ENCODE data around the gene GAGE2A. TPM values are rescaled to one million over a fixed set of nuclear protein-coding genes. Genes with fewer than 3 reads are reported as not detected.

Gene GAGE2A
- total RNA-seq, 1 experiment from 2014 or later, result not detected

DNA sequence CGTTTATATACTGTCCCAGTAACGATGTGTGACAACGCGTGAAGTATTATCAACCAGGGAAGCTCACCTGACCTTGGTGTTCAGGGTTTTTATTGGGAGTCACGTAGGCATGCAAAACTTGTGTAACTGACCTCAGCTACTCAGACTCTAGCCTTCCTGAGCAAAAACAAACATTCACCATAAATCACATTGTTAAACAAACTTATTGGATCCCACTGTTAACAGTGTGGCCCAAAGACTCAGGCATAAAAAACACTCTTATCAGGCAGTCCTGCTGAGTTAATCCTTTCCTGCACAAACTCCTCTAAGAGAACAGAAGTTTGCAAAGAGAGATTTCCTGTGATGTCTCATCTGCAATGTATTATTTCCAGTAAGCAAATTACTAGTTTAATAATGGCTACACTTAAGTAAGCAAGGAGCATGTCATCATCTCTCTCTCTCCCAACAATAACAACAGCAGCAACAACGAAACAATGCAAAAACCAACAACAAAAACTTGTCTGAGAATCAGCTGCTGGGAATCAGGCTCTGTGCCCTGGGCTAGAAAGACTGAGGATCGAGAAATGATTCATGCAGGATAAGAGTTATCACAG is 21.5 kb downstream of the GAGE2A start:
- H3K36me3 ChIP-seq (ENCODE audit: low read depth, low read length), result no peaks in the 10 kb centered on the region
- ChIA-PET POLR2A (ENCODE audit: unreplicated experiment) (no interaction called here), CTCF (no interaction called here)
- H3K4me1 ChIP-seq (ENCODE audit: insufficient read depth, low read length), result no peaks in the 10 kb centered on the region
- no peaks in the 10 kb centered on the region for H3F3A ChIP-seq (ENCODE audit: low read length, unreplicated experiment)
- H3K9ac ChIP-seq (ENCODE audit: low read length), result no peak overlapping the region
- ATAC-seq (no peak), DNase-seq (no peak)
- TF ChIP-seq, protein P1, sequence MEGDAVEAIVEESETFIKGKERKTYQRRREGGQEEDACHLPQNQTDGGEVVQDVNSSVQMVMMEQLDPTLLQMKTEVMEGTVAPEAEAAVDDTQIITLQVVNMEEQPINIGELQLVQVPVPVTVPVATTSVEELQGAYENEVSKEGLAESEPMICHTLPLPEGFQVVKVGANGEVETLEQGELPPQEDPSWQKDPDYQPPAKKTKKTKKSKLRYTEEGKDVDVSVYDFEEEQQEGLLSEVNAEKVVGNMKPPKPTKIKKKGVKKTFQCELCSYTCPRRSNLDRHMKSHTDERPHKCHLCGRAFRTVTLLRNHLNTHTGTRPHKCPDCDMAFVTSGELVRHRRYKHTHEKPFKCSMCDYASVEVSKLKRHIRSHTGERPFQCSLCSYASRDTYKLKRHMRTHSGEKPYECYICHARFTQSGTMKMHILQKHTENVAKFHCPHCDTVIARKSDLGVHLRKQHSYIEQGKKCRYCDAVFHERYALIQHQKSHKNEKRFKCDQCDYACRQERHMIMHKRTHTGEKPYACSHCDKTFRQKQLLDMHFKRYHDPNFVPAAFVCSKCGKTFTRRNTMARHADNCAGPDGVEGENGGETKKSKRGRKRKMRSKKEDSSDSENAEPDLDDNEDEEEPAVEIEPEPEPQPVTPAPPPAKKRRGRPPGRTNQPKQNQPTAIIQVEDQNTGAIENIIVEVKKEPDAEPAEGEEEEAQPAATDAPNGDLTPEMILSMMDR (conservative IDR thresholded peaks at IDR 0.05; ENCODE audit: low read depth, low read length), result no peak
- TF ChIP-seq EZH2 (IDR thresholded peaks at IDR 0.05; ENCODE audit: low read length, unreplicated experiment) (no peak), EZH2phosphoT487 (IDR thresholded peaks at IDR 0.05; ENCODE audit: borderline replicate concordance, low read length) (no peak)
- H3K4me3 ChIP-seq (ENCODE audit: low read length), result no peak overlapping the region
- no peak overlapping the region for H2AFZ ChIP-seq (ENCODE audit: low read length)
- BruUV-seq (replicated peaks), result no TSS peak
- no peaks in the 10 kb centered on the region for H3K9me2 ChIP-seq (replicated peaks; ENCODE audit: low read length)
- no peaks in the 10 kb centered on the region for H3K79me2 ChIP-seq (ENCODE audit: low read length)
- no peak overlapping the region for H3K4me2 ChIP-seq (ENCODE audit: low read length)
- no peak overlapping the region for H3K27ac ChIP-seq (ENCODE audit: low read length)
- no peaks in the 10 kb centered on the region for H4K20me1 ChIP-seq (ENCODE audit: low read length)
- intact Hi-C loops (cut with micrococcal nuclease), result no loop called here
- no peaks in the 10 kb centered on the region for H3K9me3 ChIP-seq (ENCODE audit: low read length)
- H3K27me3 ChIP-seq (ENCODE audit: low read length), result peaks cover 28% of the 10 kb centered on the region

DNA sequence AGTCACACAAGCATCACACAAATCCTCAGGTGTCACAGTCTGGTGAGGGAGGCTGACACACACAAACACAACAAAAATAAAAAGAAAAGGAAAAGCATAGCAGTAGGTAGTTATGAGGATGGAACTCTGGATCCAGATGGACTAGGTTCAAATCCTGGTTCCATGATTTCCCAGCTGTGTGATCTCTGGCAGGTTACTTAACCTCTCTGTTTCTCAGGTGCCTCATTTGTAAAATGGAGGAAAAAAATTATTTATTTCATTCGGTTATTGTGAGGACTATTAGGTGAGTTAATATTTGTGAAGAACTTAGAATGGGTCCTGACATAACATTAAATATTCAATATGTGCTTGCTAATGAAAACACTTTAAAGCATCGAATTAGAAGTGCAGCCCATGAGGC is 29.3 kb downstream of the GAGE2A start:
- H3K9me2 ChIP-seq (replicated peaks; ENCODE audit: low read length), result no peaks in the 10 kb centered on the region
- H4K20me1 ChIP-seq (ENCODE audit: low read length), result no peaks in the 10 kb centered on the region
- no peak overlapping the region for H2AFZ ChIP-seq (ENCODE audit: low read length)
- H3K4me1 ChIP-seq (ENCODE audit: insufficient read depth, low read length), result no peaks in the 10 kb centered on the region
- no peak overlapping the region for H3K9ac ChIP-seq (ENCODE audit: low read length)
- no peaks in the 10 kb centered on the region for H3F3A ChIP-seq (ENCODE audit: low read length, unreplicated experiment)
- no peaks in the 10 kb centered on the region for H3K27me3 ChIP-seq (ENCODE audit: low read length)
- H3K4me2 ChIP-seq (ENCODE audit: low read length), result no peak overlapping the region
- no peak for ATAC-seq
- no peak for DNase-seq
- no peaks in the 10 kb centered on the region for H3K79me2 ChIP-seq (ENCODE audit: low read length)
- ChIA-PET CTCF (no interaction called here), POLR2A (ENCODE audit: unreplicated experiment) (no interaction called here)
- BruUV-seq (replicated peaks), result no TSS peak
- TF ChIP-seq EZH2phosphoT487 (IDR thresholded peaks at IDR 0.05; ENCODE audit: borderline replicate concordance, low read length) (no peak), EZH2 (IDR thresholded peaks at IDR 0.05; ENCODE audit: low read length, unreplicated experiment) (no peak)
- intact Hi-C loops (cut with micrococcal nuclease), result no loop called here
- no peak overlapping the region for H3K27ac ChIP-seq (ENCODE audit: low read length)
- no peak overlapping the region for H3K4me3 ChIP-seq (ENCODE audit: low read length)
- H3K9me3 ChIP-seq (ENCODE audit: low read length), result no peaks in the 10 kb centered on the region
- no peaks in the 10 kb centered on the region for H3K36me3 ChIP-seq (ENCODE audit: low read depth, low read length)

DNA sequence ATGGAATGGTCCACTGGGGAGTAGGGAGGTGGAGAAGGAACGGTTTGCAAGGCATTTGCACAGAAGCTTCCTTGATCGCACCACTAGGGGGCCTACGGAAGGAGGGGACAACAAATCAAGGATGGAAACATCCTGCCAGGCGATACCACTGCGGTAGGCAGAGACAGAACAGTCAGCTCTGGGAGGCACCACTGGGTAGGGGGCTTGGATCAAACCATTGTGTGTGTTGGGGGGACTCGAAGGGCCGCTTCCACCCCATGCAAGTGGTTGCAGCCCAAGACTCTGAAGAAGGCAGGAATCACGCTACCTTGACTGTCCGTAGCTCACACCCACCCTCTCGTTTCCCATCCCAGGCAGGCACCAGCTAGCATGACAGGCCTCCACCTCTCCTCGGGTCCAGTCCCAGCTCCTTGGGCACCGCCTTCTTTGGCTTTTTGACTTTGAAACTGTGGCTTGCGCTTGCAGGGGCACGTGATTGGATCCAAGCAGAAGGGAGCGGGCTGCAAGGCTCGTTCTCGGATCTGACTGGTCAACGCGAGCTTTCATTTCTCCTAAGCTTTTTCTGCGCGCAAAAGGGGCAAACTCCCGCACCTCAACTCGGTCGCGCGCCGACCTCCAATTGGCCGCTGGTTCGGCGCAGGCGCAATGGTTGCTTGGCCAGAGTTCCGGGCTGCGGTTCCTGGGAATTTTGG is 37.9 kb downstream of the GAGE2A start:
- intact Hi-C loops (cut with micrococcal nuclease), result no loop called here
- H3K36me3 ChIP-seq (ENCODE audit: low read depth, low read length), result no peaks in the 10 kb centered on the region
- no peak overlapping the region for H3K27ac ChIP-seq (ENCODE audit: low read length)
- no peaks in the 10 kb centered on the region for H3K9me2 ChIP-seq (replicated peaks; ENCODE audit: low read length)
- H3K9ac ChIP-seq (ENCODE audit: low read length), result no peak overlapping the region
- ChIA-PET CTCF (no interaction called here), POLR2A (ENCODE audit: unreplicated experiment) (no interaction called here)
- peak; percentile 20 for DNase-seq
- H3K4me3 ChIP-seq (ENCODE audit: low read length), result no peak overlapping the region
- no TSS peak for BruUV-seq (replicated peaks)
- H3K4me2 ChIP-seq (ENCODE audit: low read length), result no peak overlapping the region
- H4K20me1 ChIP-seq (ENCODE audit: low read length), result no peaks in the 10 kb centered on the region
- no peaks in the 10 kb centered on the region for H3K4me1 ChIP-seq (ENCODE audit: insufficient read depth, low read length)
- H3F3A ChIP-seq (ENCODE audit: low read length, unreplicated experiment), result no peaks in the 10 kb centered on the region
- no peaks in the 10 kb centered on the region for H3K27me3 ChIP-seq (ENCODE audit: low read length)
- TF ChIP-seq, protein P1 (conservative IDR thresholded peaks at IDR 0.05; ENCODE audit: low read depth, low read length), result peak; percentile 49
- TF ChIP-seq EZH2 (IDR thresholded peaks at IDR 0.05; ENCODE audit: low read length, unreplicated experiment) (no peak), EZH2phosphoT487 (IDR thresholded peaks at IDR 0.05; ENCODE audit: borderline replicate concordance, low read length) (no peak)
- no peak overlapping the region for H2AFZ ChIP-seq (ENCODE audit: low read length)
- no peak for ATAC-seq
- no peaks in the 10 kb centered on the region for H3K79me2 ChIP-seq (ENCODE audit: low read length)
- no peaks in the 10 kb centered on the region for H3K9me3 ChIP-seq (ENCODE audit: low read length)

Measured in PC-3 (cell line).